Neural cell (in vitro differentiated cells): ENCODE results near the gene FLYWCH2.

Source experiments
- CTCF ChIP-seq: fragments of 450-650 bp; IDR thresholded peaks from 2 replicates; pipeline ENCODE4 v1.5.1; 2014; ENCODE audit warnings: antibody characterized with exemption, mild to moderate bottlenecking, moderate library complexity; ENCODE audit not compliant: poor library complexity, severe bottlenecking
- EP300 ChIP-seq: fragments of 450-650 bp; conservative IDR thresholded peaks from 2 replicates; pipeline ENCODE4 v1.6.1; 2014; ENCODE audit warnings: antibody characterized with exemption, mild to moderate bottlenecking, moderate library complexity; ENCODE audit not compliant: poor library complexity, severe bottlenecking
- EZH2 ChIP-seq: fragments of 200-600, 300-800 bp; shearing (Covaris generic), sonication (generic); IDR thresholded peaks from 2 replicates; pipeline ENCODE4 v1.6.1; 2014; ENCODE audit warnings: antibody characterized with exemption, low read length, borderline replicate concordance, mild to moderate bottlenecking; ENCODE audit not compliant: insufficient read depth, poor library complexity, severe bottlenecking
- POLR2AphosphoS5 ChIP-seq: IDR thresholded peaks from 2 replicates; pipeline ENCODE4 v1.6.1; 2012
- RAD21 ChIP-seq: fragments of 450-650 bp; conservative IDR thresholded peaks from 2 replicates; pipeline ENCODE4 v1.6.1; 2014; ENCODE audit warnings: antibody characterized with exemption, mild to moderate bottlenecking, moderate library complexity
- REST ChIP-seq: IDR thresholded peaks from 2 replicates; pipeline ENCODE4 v1.6.1; 2012; ENCODE audit warnings: borderline replicate concordance
- SMC3 ChIP-seq: fragments of 450-650 bp; conservative IDR thresholded peaks from 2 replicates; pipeline ENCODE4 v1.6.1; 2014; ENCODE audit warnings: antibody characterized with exemption, mild to moderate bottlenecking, moderate library complexity; ENCODE audit not compliant: poor library complexity
- TAF1 ChIP-seq: IDR thresholded peaks from 2 replicates; pipeline ENCODE4 v1.6.1; 2012; ENCODE audit warnings: low read depth

GRCh38 chr16:2867661-2867986 lies 15.4 kb upstream of the FLYWCH2 start:
- TF ChIP-seq SMC3 (no peak), CTCF (no peak), POLR2AphosphoS5 (no peak), EZH2 (no peak), REST (no peak), RAD21 (no peak), EP300 (no peak), TAF1 (no peak)
